Suppressor macrophage treated with lipopolysaccharide for 4 hours (primary cell): Measurements from ENCODE around the gene RAB37.
A peak's percentile ranks its signal among the peaks of the same experiment; 100 is the strongest.

Experiments used
- DNase-seq: peaks from one replicate; pipeline ENCODE4 v3.0.0-alpha.2; 2020

RAB37 gene

DNA sequence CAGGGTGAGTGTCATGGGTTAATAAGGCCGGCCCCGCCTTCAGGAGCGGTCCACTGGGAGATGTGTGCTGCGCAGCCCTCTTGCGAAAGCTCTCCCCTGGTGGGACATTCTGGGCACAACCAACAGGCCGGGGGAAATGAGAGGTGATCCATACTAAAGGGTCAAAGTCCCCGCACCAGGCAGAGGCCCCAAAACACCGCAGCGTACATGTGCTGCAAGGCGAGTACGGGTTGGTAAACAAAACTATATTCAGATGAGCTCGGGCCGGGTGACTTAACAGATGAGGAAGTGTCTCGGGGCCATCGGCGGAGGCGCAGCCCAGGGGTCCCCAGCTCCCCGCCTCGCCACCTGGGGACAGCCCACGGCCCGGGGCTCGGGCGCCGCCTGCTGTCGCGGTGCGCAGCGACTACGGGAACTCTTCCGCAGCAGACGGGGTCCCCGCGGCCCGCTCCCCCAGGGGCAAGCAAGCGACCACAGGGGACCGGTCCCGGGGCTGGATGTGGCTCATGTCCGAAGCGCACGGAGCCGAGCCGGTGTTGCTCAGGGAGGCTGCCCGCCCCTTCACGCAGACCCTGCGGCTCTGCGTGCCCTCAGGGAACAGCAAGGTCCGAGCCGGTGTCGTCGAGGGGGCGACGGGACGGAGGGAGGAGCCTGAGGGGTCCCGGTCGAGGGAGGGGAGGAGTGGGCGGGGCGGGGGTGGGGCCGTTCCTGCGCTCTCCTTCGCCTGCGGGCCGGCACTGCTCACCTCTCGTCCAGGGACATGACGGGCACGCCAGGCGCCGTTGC is at the start of gene RAB37:
Gene RAB37, plus strand, starts transcription at position 744 of the 786 bp plus-strand sequence. Its CDS starts 17 bp downstream, at position 761.
- DNase-seq = peak; percentile 58

GRCh38 chr17:74687886-74688285 is 49.2 kb upstream of the RAB37 start:
- DNase-seq = peak; percentile 55

- peak; percentile 94 for DNase-seq
These were observed 46.6 kb upstream of the RAB37 start for GRCh38 chr17:74690409-74690825.

DNA sequence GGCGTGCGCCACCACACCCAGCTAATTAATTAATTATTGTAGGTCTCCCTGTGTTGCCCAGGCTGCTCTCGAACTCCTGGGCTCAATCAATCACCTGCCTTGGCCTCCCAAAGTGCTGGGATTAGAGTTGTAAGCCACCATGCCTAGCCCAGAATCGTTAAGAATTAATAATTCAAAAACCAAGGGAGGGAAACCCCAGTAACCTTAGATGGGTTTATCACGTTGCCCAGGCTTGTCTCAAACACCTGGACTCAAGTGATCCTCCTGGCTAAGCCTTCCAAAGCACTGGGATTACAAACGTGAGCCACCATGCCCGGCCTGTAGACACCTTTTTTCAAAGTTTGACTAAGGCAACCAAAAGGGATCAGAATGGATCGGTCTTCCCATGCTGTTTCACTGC is 45.9 kb upstream of the RAB37 start:
- no peak for DNase-seq

GRCh38 chr17:74694081-74694480 is 43.0 kb upstream of the RAB37 start:
- no peak for DNase-seq

GRCh38 chr17:74695629-74696028 is 41.4 kb upstream of the RAB37 start:
- DNase-seq = no peak

DNA sequence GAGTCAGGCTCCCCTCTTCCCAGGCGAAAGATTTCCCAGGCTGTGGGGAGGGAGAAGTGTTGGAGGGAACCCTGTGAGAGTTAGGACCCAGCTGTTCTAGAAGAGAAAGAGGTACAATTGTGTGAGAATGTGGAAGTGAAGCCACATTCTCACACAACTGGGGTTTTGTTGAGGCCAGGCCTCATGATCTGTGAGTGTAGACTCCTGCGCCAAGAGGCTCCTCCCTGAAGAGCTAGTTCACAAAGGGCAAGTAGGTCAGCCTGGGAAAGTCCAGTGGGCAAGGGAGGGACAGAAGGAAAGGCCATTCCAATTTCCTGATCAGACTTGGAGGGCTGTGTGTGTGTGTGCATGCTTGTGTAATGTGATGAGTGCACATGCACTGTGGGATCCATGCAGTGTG is 39.5 kb upstream of the RAB37 start:
- DNase-seq = peak; percentile 87

DNA sequence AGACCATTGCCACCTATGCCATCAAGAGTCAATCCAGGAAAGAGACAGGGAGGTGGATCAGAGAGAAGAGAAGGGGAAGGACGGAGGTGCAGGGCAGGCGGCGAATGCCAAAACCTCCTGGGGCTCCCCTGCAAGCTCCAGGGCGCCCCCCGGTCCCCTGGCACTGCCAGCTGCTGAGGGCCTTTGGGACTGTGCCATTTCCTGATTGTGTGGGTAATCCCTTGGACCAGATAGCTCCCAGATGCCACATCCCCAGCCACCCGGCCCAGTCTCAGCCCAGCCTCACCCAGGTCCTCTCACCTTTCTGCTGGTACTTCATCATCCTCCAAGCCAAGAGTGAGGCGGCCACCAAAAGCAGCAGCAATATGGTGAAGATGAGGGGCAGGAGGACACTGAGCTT is 39.0 kb upstream of the RAB37 start:
- DNase-seq = no peak

DNA sequence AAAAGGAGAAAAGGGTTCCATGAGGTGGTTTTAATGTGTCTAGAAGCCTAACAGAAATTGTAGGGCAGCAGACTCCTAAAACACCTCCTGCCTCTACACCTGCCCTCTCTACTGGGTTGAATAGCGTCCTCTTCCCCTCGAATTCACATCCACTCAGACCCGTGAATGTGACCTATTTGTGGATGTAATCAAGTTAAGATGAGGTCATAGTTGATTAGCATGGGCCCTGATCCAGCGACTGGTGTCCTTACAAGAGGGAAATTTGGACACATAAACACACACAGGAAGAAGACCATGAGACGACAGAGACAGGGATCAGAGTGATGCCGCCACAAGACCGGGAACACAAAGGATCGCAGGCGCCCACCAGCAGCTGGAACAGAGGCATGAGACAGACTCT is 37.8 kb upstream of the RAB37 start:
- no peak for DNase-seq

DNA sequence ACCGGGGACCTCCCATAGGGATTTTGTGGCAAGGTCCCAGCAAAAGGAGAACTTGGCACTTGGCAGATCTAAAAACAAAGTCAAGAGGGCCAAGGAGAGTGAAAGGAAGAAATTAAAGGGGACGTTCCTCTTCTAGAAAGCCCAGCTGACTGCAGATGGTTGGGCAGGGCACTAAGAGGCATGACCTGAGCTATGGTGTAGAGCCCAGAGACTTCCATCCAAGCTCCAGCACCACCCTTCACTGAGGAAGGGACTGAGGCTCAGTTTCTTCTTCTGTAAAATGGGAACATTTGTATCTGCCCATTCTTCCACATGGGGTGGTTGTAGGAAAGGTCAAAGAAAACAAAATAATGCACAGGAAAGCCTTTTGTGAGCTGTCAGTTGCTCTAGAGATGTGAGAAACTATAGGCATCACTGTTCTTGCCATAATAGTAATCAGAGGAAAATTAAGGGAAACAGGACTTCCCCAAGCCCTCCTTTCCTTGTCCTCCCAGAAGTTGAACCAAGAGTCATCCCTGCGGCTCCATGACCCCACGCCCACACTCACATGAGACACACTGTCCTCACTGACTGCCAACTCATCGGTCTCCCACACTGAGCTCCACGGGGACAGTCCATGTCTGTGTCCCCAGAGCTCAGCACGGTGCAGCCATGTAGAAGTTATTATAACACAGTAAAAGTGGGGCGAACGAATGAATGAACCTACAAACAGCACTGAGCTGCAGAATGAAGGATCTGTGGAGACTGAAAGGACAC is 34.8 kb upstream of the RAB37 start:
- peak; percentile 94 for DNase-seq

- DNase-seq = peak; percentile 86
These were observed 33.7 kb upstream of the RAB37 start for GRCh38 chr17:74703311-74703710.

DNA sequence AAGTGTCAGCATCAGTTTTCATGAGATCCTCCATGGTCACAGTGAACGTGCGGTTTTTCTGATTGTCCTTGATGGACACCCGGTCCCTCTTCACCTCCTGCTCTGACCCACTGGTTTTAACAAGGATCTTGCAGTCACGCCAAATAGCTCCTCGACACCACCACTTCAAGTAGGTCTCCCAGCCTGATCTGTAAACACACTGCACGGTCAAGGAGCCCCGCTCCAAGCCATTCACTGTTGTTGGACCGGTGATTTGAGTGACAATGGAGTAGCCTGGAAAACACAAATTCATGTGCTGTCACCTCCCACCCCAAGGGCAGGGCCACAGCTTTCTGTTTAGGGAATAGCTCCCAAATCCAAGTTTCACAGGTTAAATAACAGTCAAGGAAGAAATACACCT is 32.5 kb upstream of the RAB37 start:
- DNase-seq = no peak

DNA sequence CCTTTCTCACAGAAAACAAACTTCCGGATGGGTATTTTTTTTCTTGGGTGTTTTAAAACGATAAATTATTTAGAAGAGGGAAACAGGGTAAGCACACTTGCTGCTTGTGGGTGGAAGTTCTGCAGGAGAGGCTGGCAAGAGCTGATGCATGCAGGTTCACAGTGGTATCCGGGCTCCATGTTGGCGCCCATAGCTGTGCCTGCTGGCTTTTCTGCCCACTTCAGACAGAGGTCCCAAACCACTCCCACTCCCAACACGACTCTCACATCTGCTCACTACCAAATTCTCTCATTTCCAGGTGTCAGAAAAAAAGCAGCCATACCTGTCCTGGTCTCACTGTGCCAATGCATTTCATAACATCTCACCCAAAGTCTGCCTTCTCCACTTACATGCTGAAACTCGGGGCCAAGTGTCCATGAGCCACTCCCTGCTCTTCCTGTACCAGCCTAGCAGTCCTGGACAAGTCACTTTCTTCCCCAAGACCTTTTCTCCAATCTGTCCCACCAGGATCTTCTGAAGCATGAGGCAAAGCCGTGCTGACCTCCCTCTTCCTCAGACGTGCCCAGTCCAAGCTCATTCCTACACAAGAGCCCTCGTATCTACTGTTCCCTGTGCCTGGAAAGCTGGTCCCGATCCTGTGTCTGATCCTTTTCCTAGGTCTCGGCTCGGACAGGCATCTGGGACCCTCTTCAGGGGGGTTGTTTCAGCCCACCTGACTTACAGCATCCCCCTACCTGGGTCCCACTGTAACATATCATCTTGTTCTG is 25.8 kb upstream of the RAB37 start:
- peak; percentile 16 for DNase-seq

DNA sequence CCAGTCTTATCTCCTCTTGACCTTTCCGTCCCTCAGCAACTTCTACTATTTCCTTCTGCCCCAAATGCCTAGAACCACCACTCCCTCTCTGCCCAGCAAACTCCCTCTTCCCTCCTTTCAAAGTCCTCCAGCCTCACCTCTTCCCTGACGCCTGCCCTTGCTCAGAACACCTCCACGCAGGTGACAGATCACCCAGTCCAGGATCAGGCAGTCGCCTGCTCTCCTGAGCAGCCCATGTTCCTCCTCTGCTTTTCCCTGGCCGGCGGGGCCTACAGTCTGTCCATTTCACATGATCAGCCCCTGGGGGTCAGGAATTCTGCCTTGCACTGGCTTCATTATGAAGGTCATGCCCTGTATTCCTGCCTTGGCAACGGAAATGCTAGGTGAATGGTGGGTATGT is 24.8 kb upstream of the RAB37 start:
- DNase-seq = no peak

GRCh38 chr17:74712756-74713155 is 24.3 kb upstream of the RAB37 start, which contains the start of gene CD300LF:
TSS of gene CD300LF (minus strand) at chr17:74712923. CDS start at chr17:74712866, 57 bp downstream.
- DNase-seq = peak; percentile 88

DNA sequence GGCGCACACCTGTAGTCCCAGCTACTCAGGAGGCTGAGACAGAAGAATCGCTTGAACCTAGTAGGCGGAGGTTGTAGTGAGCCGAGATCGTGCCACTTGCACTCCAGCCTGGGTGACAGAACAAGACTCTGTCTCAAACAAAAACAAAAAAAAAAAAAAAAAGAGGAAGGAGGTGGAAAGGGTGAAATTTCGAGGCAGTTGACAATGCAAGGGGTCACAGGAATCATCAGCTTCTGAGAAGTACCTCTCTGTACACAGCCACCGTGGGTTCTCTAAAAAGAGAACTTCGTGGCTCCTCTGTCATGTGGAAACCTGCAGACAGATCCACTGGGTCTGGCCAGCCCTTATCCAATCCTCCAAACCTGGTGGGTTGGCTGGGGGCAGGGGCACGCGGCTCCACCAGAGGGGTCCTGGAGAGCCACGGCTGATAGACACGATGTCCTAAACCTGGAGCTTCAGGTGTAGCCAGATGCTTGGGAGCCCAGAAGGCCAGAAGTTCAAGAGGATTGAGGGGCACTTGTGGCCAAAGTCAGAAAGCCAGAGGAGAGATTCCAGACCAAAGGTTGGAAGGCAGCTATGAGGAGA is 23.8 kb upstream of the RAB37 start:
- peak; percentile 72 for DNase-seq

GRCh38 chr17:74715144-74715543 is 21.9 kb upstream of the RAB37 start:
- DNase-seq = no peak

DNA sequence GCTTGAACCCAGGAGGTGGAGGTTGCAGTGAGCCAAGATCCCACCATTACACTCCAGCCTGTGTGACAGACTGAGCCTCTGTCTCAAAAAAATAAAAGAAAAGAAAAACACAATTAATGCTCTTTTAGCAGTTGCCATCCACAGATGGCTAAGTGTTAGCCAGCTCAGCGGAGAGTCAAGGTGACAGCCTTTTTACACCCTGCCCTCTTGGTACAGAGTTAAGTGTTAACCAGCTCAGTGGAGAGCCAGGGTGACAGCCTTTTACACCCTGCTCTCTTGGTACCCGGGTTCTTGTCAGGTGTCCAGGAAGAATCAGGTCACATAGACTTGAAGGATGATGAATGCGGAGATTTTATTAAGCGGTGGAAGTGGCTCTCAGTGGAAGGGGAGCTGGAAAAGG is 16.6 kb upstream of the RAB37 start:
- DNase-seq = no peak

GRCh38 chr17:74722782-74723181 is 14.3 kb upstream of the RAB37 start:
- no peak for DNase-seq

DNA sequence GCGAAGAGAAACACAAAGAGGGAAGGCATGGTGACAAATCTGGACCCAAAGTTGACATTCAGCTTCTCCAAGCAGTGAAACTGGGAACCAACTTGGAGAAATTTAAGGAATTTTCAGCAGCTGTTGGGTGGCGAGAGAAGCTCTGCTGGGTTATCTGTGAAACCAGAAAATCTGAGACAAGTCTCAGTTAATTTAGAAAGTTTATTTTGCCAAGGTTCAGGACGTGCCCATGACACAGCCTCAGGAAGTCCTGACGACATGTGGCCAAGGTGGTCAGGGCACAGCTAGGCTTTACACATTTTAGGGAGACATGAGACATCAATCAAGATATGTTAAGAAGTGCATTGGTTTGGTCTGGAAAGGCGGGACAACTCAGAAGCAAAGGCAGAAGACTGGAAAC is 13.2 kb upstream of the RAB37 start:
- no peak for DNase-seq

DNA sequence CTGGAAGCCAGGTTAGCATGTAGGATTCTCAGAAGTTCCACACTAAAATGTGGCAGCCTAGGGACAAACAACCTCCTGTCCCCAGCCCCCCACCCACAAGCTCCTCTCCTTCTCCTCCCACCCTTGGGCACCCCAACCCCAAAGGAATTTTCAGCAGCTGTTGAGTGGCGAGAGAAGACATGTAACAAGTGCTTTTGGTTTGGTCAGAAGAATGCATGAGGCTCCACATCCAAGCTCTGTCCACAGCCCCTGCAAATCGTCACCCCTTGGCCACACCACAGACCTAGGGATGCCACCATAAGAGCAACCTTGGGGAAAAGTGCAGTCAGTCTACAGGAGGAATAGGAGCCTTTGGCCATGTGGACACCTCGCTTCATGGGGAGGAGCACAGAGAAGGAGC is 11.9 kb upstream of the RAB37 start:
- no peak for DNase-seq

DNA sequence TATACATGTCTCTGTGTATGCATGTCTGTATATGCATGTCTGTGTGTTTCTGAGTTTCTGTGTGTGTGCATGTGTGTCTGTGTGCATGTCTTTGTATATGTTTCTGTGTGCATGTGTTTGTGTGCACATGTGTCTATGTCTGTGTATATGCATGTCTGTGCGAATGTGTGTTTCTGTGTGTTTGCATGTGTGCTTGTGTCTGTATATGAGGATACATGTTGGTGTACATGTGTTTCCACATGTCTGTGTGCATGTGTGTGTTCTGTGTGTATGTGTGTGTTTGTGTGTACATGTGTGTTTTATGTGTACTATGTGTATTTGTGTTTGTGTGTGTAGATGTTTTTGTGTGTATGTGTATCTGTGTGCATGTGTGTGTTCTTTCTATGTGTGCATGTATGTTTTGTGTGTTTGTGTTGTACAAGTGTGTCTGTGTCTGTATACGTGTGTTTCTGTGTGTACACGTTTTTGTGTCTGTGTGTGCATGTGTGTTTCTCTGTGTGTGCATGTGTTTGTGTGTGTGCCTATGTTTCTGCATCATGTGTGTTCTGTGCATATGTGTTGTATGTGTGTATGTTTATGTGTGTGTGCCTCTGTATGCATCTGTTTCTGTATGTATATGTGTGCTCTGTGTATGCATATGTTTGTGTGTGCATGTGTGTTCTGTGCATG is 8.9 kb upstream of the RAB37 start:
- no peak for DNase-seq

GRCh38 chr17:74728702-74729075 is 8.4 kb upstream of the RAB37 start:
- no peak for DNase-seq
